Nephron progenitor cell (in vitro differentiated cells): Measurements from ENCODE around the gene PARD3B.

Source experiments
- DNase-seq: peaks from one replicate; pipeline ENCODE4 v3.0.0; 2021
- H3K27ac Mint-ChIP-seq: 2 replicates; pipeline ENCODE4 v1.8.0; 2021; ENCODE audit warnings: mild to moderate bottlenecking, moderate library complexity, mixed read lengths
- H3K27me3 Mint-ChIP-seq: 2 replicates; pipeline ENCODE4 v1.8.0; 2021; ENCODE audit warnings: mild to moderate bottlenecking, low read depth, mixed read lengths; ENCODE audit not compliant: poor library complexity
- H3K36me3 Mint-ChIP-seq: 2 replicates; pipeline ENCODE4 v1.8.0; 2021; ENCODE audit warnings: low read depth, mixed read lengths
- H3K4me1 Mint-ChIP-seq: 2 replicates; pipeline ENCODE4 v1.8.0; 2021; ENCODE audit warnings: mixed read lengths
- H3K4me3 Mint-ChIP-seq: 2 replicates; pipeline ENCODE4 v1.8.0; 2021; ENCODE audit warnings: mild to moderate bottlenecking, moderate library complexity, mixed read lengths
- H3K9me3 Mint-ChIP-seq: 2 replicates; pipeline ENCODE4 v1.8.0; 2021; ENCODE audit warnings: mild to moderate bottlenecking, moderate library complexity, mixed read lengths
- TF ChIP-seq, protein P1 (sequence below): fragments of 200-600 bp; sonication (generic); IDR thresholded peaks from 2 replicates; pipeline ENCODE4 v1.5.0; 2021; ENCODE audit warnings: antibody characterized with exemption

Gene PARD3B

DNA sequence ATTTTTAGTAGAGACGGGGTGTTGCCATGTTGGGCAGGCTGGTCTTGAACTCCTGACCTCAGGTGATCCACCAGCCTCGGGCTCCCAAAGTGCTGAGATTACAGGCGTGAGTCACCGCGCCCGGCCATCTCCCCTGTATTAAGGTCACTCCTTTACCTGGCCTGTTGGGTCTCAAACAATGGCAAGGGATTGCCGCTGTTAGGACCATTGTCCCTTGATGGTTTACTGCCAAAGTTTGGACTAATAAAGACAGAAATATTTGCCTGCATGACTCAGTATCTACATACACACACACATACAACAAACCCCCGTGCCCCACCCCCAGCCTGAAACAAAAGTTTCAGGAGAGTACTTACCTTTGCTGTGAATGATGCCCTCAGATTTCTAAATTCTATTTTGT is 16.5 kb downstream of the PARD3B start:
- no peak overlapping the region for H3K27ac Mint-ChIP-seq
- H3K27me3 Mint-ChIP-seq: no peaks in the 10 kb centered on the region
- H3K36me3 Mint-ChIP-seq: peaks cover 8% of the 10 kb centered on the region
- H3K4me1 Mint-ChIP-seq: no peaks in the 10 kb centered on the region
- TF ChIP-seq, protein P1, sequence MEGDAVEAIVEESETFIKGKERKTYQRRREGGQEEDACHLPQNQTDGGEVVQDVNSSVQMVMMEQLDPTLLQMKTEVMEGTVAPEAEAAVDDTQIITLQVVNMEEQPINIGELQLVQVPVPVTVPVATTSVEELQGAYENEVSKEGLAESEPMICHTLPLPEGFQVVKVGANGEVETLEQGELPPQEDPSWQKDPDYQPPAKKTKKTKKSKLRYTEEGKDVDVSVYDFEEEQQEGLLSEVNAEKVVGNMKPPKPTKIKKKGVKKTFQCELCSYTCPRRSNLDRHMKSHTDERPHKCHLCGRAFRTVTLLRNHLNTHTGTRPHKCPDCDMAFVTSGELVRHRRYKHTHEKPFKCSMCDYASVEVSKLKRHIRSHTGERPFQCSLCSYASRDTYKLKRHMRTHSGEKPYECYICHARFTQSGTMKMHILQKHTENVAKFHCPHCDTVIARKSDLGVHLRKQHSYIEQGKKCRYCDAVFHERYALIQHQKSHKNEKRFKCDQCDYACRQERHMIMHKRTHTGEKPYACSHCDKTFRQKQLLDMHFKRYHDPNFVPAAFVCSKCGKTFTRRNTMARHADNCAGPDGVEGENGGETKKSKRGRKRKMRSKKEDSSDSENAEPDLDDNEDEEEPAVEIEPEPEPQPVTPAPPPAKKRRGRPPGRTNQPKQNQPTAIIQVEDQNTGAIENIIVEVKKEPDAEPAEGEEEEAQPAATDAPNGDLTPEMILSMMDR: no peak
- DNase-seq: no peak
- peaks cover 13% of the 10 kb centered on the region for H3K9me3 Mint-ChIP-seq
- no peak overlapping the region for H3K4me3 Mint-ChIP-seq

DNA sequence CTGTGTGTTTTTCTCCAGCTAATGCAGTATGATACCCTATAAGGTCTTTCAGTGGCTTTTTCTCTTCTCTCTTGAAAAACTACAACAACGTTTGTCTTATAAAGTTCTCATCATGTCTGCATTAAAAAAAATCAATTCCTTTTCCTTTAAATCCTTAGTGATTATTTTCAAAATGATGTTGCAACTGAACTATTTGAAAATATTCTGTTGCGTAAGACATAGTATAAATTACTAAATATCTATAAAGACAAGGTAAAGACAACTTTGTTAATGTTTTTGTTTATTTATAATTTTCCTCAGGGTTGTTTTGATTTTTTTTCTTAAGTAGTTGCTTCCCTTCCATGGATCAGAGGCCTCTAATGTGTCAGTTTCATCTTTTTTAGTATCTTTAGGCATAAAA is 21.2 kb downstream of the PARD3B start:
- TF ChIP-seq, protein P1: no peak
- H3K9me3 Mint-ChIP-seq: no peaks in the 10 kb centered on the region
- no peaks in the 10 kb centered on the region for H3K27me3 Mint-ChIP-seq
- H3K4me1 Mint-ChIP-seq: no peaks in the 10 kb centered on the region
- H3K36me3 Mint-ChIP-seq: no peaks in the 10 kb centered on the region
- no peak overlapping the region for H3K4me3 Mint-ChIP-seq
- H3K27ac Mint-ChIP-seq: no peak overlapping the region
- no peak for DNase-seq

DNA sequence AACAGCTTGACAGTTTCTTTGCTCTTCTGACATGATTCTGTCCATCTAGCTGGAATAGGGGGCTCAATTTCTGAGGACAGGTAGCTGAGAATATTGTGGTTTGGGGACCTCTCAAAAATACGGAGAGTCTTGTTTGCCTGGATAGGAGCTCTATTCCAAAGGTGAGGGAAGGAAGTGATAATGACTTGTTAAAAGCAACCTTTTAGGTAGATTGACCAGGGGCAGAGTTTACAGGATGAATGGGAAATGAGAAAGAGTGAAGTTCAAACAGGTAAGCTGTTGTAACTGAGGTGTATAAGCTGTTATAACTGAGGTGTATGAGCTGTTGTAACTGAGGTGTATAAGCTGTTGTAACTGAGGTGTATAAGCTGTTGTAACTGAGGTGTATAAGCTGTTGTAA is 25.1 kb downstream of the PARD3B start:
- no peaks in the 10 kb centered on the region for H3K9me3 Mint-ChIP-seq
- no peak overlapping the region for H3K27ac Mint-ChIP-seq
- DNase-seq: no peak
- TF ChIP-seq, protein P1: no peak
- no peak overlapping the region for H3K4me3 Mint-ChIP-seq
- H3K4me1 Mint-ChIP-seq: no peaks in the 10 kb centered on the region
- H3K36me3 Mint-ChIP-seq: no peaks in the 10 kb centered on the region
- H3K27me3 Mint-ChIP-seq: no peaks in the 10 kb centered on the region

DNA sequence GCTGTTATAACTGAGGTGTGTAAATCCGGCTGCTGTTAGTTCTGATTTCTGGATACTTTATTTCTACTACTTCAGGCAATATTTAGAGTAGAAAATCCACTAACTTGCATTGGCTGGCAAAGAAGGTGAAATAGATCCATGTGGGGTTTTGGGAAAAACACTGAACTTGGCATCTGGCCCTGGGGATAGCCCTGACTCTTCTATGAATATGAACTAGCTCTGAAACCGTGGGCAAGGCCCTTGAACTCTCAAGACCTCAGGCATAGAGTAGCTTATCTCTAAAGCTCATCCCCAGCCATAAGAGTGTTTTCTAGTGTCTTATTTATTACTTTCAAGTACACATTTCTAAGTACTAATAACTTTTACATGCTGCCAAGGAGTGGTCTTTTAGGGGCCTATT is 25.8 kb downstream of the PARD3B start:
- no peak for DNase-seq
- Mint-ChIP-seq H3K4me3 (no peak overlapping the region), H3K4me1 (no peaks in the 10 kb centered on the region), H3K36me3 (no peaks in the 10 kb centered on the region), H3K27me3 (no peaks in the 10 kb centered on the region), H3K27ac (no peak overlapping the region), H3K9me3 (no peaks in the 10 kb centered on the region)
- TF ChIP-seq, protein P1: no peak

DNA sequence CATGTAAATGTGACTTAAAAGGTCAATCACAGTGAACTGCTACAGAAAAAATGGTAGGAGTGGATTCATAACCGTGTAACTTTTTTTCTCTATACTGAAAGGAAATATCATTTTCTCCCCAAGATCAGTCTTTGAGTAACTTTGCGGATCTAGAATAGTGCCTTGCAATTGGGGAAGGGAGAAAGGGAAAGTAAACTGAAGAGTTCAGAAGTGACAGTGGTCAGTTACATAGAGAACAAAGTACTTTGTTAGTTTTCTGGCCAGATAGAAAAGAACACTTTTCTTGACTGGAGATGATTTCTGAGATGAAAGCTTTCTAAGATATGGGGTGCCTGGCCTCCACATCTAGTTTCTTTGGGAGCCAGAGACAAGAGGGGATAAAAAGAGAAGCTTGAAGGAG is 26.6 kb downstream of the PARD3B start:
- Mint-ChIP-seq H3K27ac (no peak overlapping the region), H3K27me3 (no peaks in the 10 kb centered on the region), H3K4me1 (no peaks in the 10 kb centered on the region), H3K36me3 (no peaks in the 10 kb centered on the region), H3K4me3 (no peak overlapping the region), H3K9me3 (no peaks in the 10 kb centered on the region)
- TF ChIP-seq, protein P1: no peak
- no peak for DNase-seq

DNA sequence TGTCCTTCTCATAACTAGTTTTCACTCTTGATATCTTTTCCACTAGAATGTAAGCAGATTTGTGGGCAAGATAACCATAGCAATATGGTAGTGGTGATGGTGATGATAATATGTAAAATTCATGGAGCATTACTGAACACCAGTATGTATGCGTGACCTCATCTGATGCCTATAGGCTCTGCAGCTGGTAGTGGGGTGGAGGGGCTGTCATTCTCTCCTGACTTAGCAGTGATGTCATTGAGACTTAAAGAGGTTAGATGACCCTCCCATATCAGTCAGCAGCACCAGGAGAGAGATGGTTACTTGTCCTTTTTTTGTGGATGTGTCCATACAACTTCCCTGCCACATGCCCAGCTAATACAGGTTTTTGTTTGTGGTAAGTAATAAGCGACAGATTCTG is 27.9 kb downstream of the PARD3B start:
- DNase-seq: no peak
- TF ChIP-seq, protein P1: no peak
- Mint-ChIP-seq H3K9me3 (no peaks in the 10 kb centered on the region), H3K27ac (no peak overlapping the region), H3K4me1 (no peaks in the 10 kb centered on the region), H3K4me3 (no peak overlapping the region), H3K27me3 (no peaks in the 10 kb centered on the region), H3K36me3 (no peaks in the 10 kb centered on the region)
